ENCODE data around the gene PSMA8. TPM values are rescaled to one million over a fixed set of nuclear protein-coding genes. Genes with fewer than 3 reads are reported as not detected.
"Not testable (repeated sequence)": the region's sequence is repeated elsewhere in the genome, so short reads cannot be mapped to it uniquely, and the experiment has no call there.

PSMA8 gene
- total RNA-seq, 2 experiments from 2014 or later = 0.19 TPM; not detected in 1

DNA sequence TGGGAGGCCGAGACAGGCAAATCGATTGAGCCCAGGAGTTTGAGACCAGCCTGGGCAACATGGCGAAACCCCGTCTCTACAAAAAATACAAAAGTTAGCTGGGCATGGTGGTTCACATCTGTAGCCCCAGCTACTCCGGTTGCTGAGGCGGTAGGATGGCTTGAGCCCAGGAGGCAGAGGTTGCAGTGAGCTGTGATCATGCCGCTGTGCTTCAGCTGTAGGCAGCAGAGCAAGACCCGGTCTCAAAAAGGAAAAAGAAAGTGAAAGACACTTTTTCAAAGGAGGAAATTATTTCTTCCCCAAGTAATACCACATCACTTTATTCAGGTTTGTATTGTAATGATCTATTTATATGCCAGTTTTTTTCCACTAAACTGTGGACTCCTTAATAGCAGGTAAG, 56.8 kb downstream of the PSMA8 start:
- ChIA-PET POLR2A (interaction anchor here (0.7 to 7.9 kb wide), 9 partner anchors 9 to 102 kb away, joined by 3 to 125 read pairs (median 3); no protein-coding TSS in a partner anchor), CTCF (ENCODE audit: unreplicated experiment) (no interaction called here)
- Histone ChIP-seq H4K20me1 (ENCODE audit: insufficient read depth, low read length) (no peaks in the 10 kb centered on the region), H3K9me2 (ENCODE audit: insufficient read depth, low read length) (no peaks in the 10 kb centered on the region), H3K27ac (ENCODE audit: low read depth, low read length, poor library complexity, severe bottlenecking) (peak overlapping the region; percentile 99), H3K36me3 (ENCODE audit: insufficient read depth, low read length) (peaks cover 14% of the 10 kb centered on the region; the same call in 1 of the 2 replicates), H3K79me2 (ENCODE audit: insufficient read depth, low read depth, low read length) (0 out of 2 replicates have a peak, but pooled peaks cover 6% of the 10 kb centered on the region), H3K4me2 (ENCODE audit: low read length) (peak overlapping the region; percentile 81), H3K4me3 (ENCODE audit: low read depth, low read length, poor library complexity, severe bottlenecking) (peak overlapping the region; percentile 56), H3K4me1 (ENCODE audit: insufficient read depth, low read length, poor library complexity, severe bottlenecking) (peaks cover 55% of the 10 kb centered on the region), H3K9me3 (ENCODE audit: low read length) (peaks cover 17% of the 10 kb centered on the region; the same call in 1 of the 2 replicates), H2AFZ (ENCODE audit: low read length) (peak overlapping the region; percentile 16; the same call in 1 of the 2 replicates)
- intact Hi-C loops (cut with micrococcal nuclease; ENCODE audit: unreplicated experiment) = loop anchor here (2.0 kb wide), 2 partner anchors 24 to 36 kb away; partner anchors contain the start of gene TAF4B
- DNase-seq (ENCODE audit: low spot score) = peak; percentile 94
- no TSS peak for BruUV-seq (replicated peaks)
- TF ChIP-seq EZH2phosphoT487 (IDR thresholded peaks at IDR 0.05; ENCODE audit: borderline replicate concordance, low read depth, low read length) = no peak
- TF ChIP-seq, protein P1, sequence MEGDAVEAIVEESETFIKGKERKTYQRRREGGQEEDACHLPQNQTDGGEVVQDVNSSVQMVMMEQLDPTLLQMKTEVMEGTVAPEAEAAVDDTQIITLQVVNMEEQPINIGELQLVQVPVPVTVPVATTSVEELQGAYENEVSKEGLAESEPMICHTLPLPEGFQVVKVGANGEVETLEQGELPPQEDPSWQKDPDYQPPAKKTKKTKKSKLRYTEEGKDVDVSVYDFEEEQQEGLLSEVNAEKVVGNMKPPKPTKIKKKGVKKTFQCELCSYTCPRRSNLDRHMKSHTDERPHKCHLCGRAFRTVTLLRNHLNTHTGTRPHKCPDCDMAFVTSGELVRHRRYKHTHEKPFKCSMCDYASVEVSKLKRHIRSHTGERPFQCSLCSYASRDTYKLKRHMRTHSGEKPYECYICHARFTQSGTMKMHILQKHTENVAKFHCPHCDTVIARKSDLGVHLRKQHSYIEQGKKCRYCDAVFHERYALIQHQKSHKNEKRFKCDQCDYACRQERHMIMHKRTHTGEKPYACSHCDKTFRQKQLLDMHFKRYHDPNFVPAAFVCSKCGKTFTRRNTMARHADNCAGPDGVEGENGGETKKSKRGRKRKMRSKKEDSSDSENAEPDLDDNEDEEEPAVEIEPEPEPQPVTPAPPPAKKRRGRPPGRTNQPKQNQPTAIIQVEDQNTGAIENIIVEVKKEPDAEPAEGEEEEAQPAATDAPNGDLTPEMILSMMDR (conservative IDR thresholded peaks at IDR 0.05; ENCODE audit: low read length) = no peak

DNA sequence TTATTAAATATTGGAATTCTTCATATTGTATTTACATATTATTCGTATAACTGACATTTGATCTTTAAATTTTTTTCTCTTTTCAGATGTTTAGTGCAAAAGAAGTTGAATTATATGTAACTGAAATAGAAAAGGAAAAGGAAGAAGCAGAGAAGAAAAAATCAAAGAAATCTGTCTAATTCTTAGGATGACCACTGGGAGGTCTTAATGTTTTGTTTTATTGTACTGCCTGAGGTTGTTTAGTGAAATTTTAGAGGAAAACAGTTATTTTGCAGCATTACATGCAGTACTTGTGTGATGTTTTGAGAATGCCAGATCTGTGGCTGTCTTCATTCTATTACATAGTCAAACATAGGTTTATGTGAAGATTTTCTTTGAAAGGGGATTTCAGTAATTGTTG, 58.6 kb downstream of the PSMA8 start:
- Histone ChIP-seq H3K4me2 (ENCODE audit: low read length) (peak overlapping the region; percentile 81), H3K36me3 (ENCODE audit: insufficient read depth, low read length) (peaks cover 14% of the 10 kb centered on the region; the same call in 1 of the 2 replicates), H3K9me2 (ENCODE audit: insufficient read depth, low read length) (no peaks in the 10 kb centered on the region), H3K4me1 (ENCODE audit: insufficient read depth, low read length, poor library complexity, severe bottlenecking) (peaks cover 60% of the 10 kb centered on the region), H4K20me1 (ENCODE audit: insufficient read depth, low read length) (no peaks in the 10 kb centered on the region), H2AFZ (ENCODE audit: low read length) (peak overlapping the region; percentile 48), H3K4me3 (ENCODE audit: low read depth, low read length, poor library complexity, severe bottlenecking) (no peak overlapping the region), H3K79me2 (ENCODE audit: insufficient read depth, low read depth, low read length) (0 out of 2 replicates have a peak, but pooled peaks cover 6% of the 10 kb centered on the region), H3K27ac (ENCODE audit: low read depth, low read length, poor library complexity, severe bottlenecking) (peak overlapping the region; percentile 99), H3K9me3 (ENCODE audit: low read length) (peaks cover 17% of the 10 kb centered on the region; the same call in 1 of the 2 replicates)
- no peak for DNase-seq (ENCODE audit: low spot score)
- ChIA-PET CTCF (ENCODE audit: unreplicated experiment) (no interaction called here), POLR2A (interaction anchor here (1.0 to 1.6 kb wide), 5 partner anchors 16 to 145 kb away, joined by 3 to 8 read pairs (median 5); no protein-coding TSS in a partner anchor)
- intact Hi-C loops (cut with micrococcal nuclease; ENCODE audit: unreplicated experiment) = no loop called here
- TF ChIP-seq, protein P1 (conservative IDR thresholded peaks at IDR 0.05; ENCODE audit: low read length) = peak; percentile 58
- TF ChIP-seq EZH2phosphoT487 (IDR thresholded peaks at IDR 0.05; ENCODE audit: borderline replicate concordance, low read depth, low read length) = no peak
- BruUV-seq (replicated peaks) = no TSS peak

DNA sequence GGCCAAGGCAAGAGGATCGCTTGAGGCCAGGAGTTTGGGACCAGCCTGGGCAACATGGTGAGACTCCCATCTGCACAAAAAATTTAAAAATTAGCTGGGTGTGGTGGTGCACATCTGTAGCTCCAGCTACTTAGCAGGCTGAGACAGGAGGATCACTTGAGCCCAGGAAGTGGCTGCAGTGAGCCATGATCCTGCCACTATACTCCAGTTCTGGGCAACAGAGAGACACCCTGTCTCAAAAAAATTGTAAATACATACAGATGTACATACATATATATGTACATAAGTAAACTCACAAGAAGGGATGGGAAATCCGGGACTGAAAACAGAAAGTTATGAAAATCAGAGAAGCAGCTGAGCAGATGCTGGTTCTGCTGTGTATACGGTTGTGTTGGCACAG, 62.9 kb downstream of the PSMA8 start:
- Histone ChIP-seq H4K20me1 (ENCODE audit: insufficient read depth, low read length) (no peaks in the 10 kb centered on the region), H3K79me2 (ENCODE audit: insufficient read depth, low read depth, low read length) (0 out of 2 replicates have a peak, but pooled peaks cover 6% of the 10 kb centered on the region), H3K36me3 (ENCODE audit: insufficient read depth, low read length) (no peaks in the 10 kb centered on the region), H3K27ac (ENCODE audit: low read depth, low read length, poor library complexity, severe bottlenecking) (no peak overlapping the region), H3K4me1 (ENCODE audit: insufficient read depth, low read length, poor library complexity, severe bottlenecking) (peaks cover 39% of the 10 kb centered on the region), H2AFZ (ENCODE audit: low read length) (peak overlapping the region; percentile 76; the same call in 1 of the 2 replicates), H3K9me2 (ENCODE audit: insufficient read depth, low read length) (no peaks in the 10 kb centered on the region), H3K4me2 (ENCODE audit: low read length) (peak overlapping the region; percentile 16), H3K9me3 (ENCODE audit: low read length) (no peaks in the 10 kb centered on the region), H3K4me3 (ENCODE audit: low read depth, low read length, poor library complexity, severe bottlenecking) (no peak overlapping the region)
- TF ChIP-seq, protein P1 (conservative IDR thresholded peaks at IDR 0.05; ENCODE audit: low read length) = no peak
- no peak for TF ChIP-seq EZH2phosphoT487 (IDR thresholded peaks at IDR 0.05; ENCODE audit: borderline replicate concordance, low read depth, low read length)
- ChIA-PET POLR2A (interaction anchor here (0.6 to 1.6 kb wide), 8 partner anchors 11 to 37 kb away, joined by 3 to 5 read pairs (median 3); no protein-coding TSS in a partner anchor), CTCF (ENCODE audit: unreplicated experiment) (no interaction called here)
- intact Hi-C loops (cut with micrococcal nuclease; ENCODE audit: unreplicated experiment) = no loop called here
- DNase-seq (ENCODE audit: low spot score) = no peak
- no TSS peak for BruUV-seq (replicated peaks)

DNA sequence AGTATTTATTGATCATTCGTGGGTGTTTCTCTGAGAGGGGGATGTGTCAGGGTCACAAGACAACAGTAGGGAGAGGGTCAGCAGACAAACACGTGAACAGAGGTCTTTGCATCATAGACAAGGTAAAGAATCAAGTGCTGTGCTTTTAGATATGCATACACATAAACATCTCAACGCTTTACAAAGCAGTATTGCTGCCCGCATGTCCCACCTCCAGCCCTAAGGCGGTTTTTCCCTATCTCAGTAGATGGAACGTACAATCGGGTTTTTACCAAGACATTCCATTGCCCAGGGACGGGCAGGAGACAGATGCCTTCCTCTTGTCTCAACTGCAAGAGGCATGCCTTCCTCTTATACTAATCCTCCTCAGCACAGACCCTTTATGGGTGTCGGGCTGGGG, 68.3 kb downstream of the PSMA8 start:
- POLR2A ChIA-PET; CTCF ChIA-PET (ENCODE audit: unreplicated experiment); H3K4me3 ChIP-seq (ENCODE audit: low read depth, low read length, poor library complexity, severe bottlenecking); H4K20me1 ChIP-seq (ENCODE audit: insufficient read depth, low read length); H3K79me2 ChIP-seq (ENCODE audit: insufficient read depth, low read depth, low read length); H3K9me2 ChIP-seq (ENCODE audit: insufficient read depth, low read length); intact Hi-C loops (cut with micrococcal nuclease; ENCODE audit: unreplicated experiment); BruUV-seq (replicated peaks); H2AFZ ChIP-seq (ENCODE audit: low read length); DNase-seq (ENCODE audit: low spot score); H3K36me3 ChIP-seq (ENCODE audit: insufficient read depth, low read length); H3K9me3 ChIP-seq (ENCODE audit: low read length); H3K27ac ChIP-seq (ENCODE audit: low read depth, low read length, poor library complexity, severe bottlenecking); H3K4me2 ChIP-seq (ENCODE audit: low read length): not testable (repeated sequence)
- peaks cover 18% of the 10 kb centered on the region for H3K4me1 ChIP-seq (ENCODE audit: insufficient read depth, low read length, poor library complexity, severe bottlenecking)

Measured in OCI-LY7 (cell line).